Neural progenitor cell (in vitro differentiated cells): ENCODE results near the gene TREML4.

Experiments
- CTCF ChIP-seq: fragments of 200-600 bp; sonication (generic); IDR thresholded peaks from 2 replicates; pipeline ENCODE4 v1.5.1; 2017; ENCODE audit warnings: antibody characterized with exemption, mild to moderate bottlenecking
- EZH2 ChIP-seq: fragments of 200-600 bp; sonication (generic); IDR thresholded peaks from 2 replicates; pipeline ENCODE4 v1.6.1; 2017; ENCODE audit warnings: antibody characterized with exemption, mild to moderate bottlenecking, moderate library complexity
- EZH2phosphoT487 ChIP-seq: fragments of 200-600 bp; sonication (generic); IDR thresholded peaks from 2 replicates; pipeline ENCODE4 v1.6.1; 2017; ENCODE audit warnings: antibody characterized with exemption

GRCh38 chr6:41208439-41209106, 19.6 kb upstream of the TREML4 start:
- TF ChIP-seq CTCF (no peak), EZH2 (no peak), EZH2phosphoT487 (no peak)
